HepG2 (cell line): Measurements from ENCODE around the gene ABCC10. TPM values are rescaled to one million over a fixed set of nuclear protein-coding genes. Genes with fewer than 3 reads are reported as not detected.

Source experiments
- ATAC-seq: fragments of 200-7000 bp; cut with Tn5 transposase; 3 replicates; pipeline ENCODE4 v1.9.1; 2020; ENCODE audit warnings: mild to moderate bottlenecking, moderate library complexity
- BruUV-seq: library from RNA; stranded (reverse); fragments of 400-500 nt; replicated peaks from 2 replicates; lab custom pipeline; 2021; lab: Mats Ljungman, UMichigan
- CTCF ChIA-PET: fragments of 300-600 bp; formaldehyde crosslinking; extraction: SDS; loops from one replicate; lab custom pipeline; 2021; ENCODE audit warnings: low total read pairs, inconsistent platforms, low intra/inter-chr PET ratio; lab: Yijun Ruan, JAX
- POLR2A ChIA-PET: fragments of 350-600 bp; sonication (Branson Sonifier 250); formaldehyde crosslinking; loops from one replicate; lab custom pipeline; 2020; ENCODE audit warnings: antibody characterized with exemption, inconsistent platforms; lab: Yijun Ruan, JAX
- DNase-seq: peaks from one replicate; pipeline ENCODE4 v3.0.0-alpha.2; 2015; ENCODE audit warnings: low spot score
- FAIRE-seq: peaks from 3 replicates; lab custom pipeline; 2011; peaks lifted over from hg19 to GRCh38; lab: Jason Lieb, UNC
- H2AFZ ChIP-seq: one replicate; pipeline ENCODE4 v1.6.1; 2011; ENCODE audit warnings: low read length, inconsistent platforms
- H3K27ac ChIP-seq: fragments of 300-600 bp; 3 replicates; pipeline ENCODE4 v1.8.0; 2011; ENCODE audit warnings: mixed run types, mild to moderate bottlenecking, mixed read lengths, low read length, inconsistent platforms; ENCODE audit not compliant: insufficient read depth; ENCODE audit errors: extremely low read length
- H3K27me3 ChIP-seq, 2 experiments: fragments of 200-600 bp in 1 of 2; 2 replicates in 1 of 2; 3 replicates in 1 of 2; pipeline versions ENCODE4 v1.6.0 to v1.8.0; 2011; ENCODE audit warnings: low read length in 2 of 2, mild to moderate bottlenecking in 2 of 2, moderate library complexity in 2 of 2, inconsistent platforms in 1 of 2; ENCODE audit not compliant: insufficient read depth in 2 of 2, control insufficient read depth in 1 of 2
- H3K36me3 ChIP-seq, 2 experiments: fragments of 200-600 bp in 1 of 2; replicated peaks in 1 of 2; 2 replicates in 1 of 2; 3 replicates in 1 of 2; pipeline versions ENCODE4 v1.5.1 to v1.8.0; 2011; ENCODE audit warnings: low read length in 2 of 2, inconsistent platforms in 1 of 2; ENCODE audit not compliant: insufficient read depth in 2 of 2, control insufficient read depth in 1 of 2
- H3K4me1 ChIP-seq: 2 replicates; pipeline ENCODE4 v1.5.1; 2012; ENCODE audit warnings: low read length, inconsistent platforms; ENCODE audit not compliant: insufficient read depth
- H3K4me2 ChIP-seq: 2 replicates; pipeline ENCODE4 v1.6.0; 2011; ENCODE audit warnings: low read depth, low read length, inconsistent platforms
- H3K4me3 ChIP-seq, 3 experiments: fragments of 200-600 bp in 1 of 3; sonication (generic), shearing (Covaris generic) in 1 of 3; replicated peaks in 1 of 3; 2 replicates each; pipeline ENCODE4 v1.5.1; 2011 to 2016; ENCODE audit warnings: low read length in 3 of 3, inconsistent platforms in 2 of 3, low read depth in 2 of 3, mild to moderate bottlenecking in 2 of 3, control low read depth in 1 of 3, mixed read lengths in 1 of 3; ENCODE audit not compliant: insufficient read depth in 1 of 3
- H3K79me2 ChIP-seq: one replicate; pipeline ENCODE4 v1.6.1; 2011; ENCODE audit warnings: low read length, inconsistent platforms; ENCODE audit not compliant: insufficient read depth
- H3K9ac ChIP-seq: 2 replicates; pipeline ENCODE4 v1.6.0; 2011; ENCODE audit warnings: mild to moderate bottlenecking, low read depth, low read length, inconsistent platforms; ENCODE audit not compliant: insufficient read depth
- H3K9me3 ChIP-seq: 2 replicates; pipeline ENCODE4 v1.5.1; 2012; ENCODE audit warnings: mild to moderate bottlenecking, low read length
- H4K20me1 ChIP-seq: 2 replicates; pipeline ENCODE4 v1.6.0; 2011; ENCODE audit warnings: inconsistent platforms, mild to moderate bottlenecking, low read length, moderate library complexity; ENCODE audit not compliant: insufficient read depth
- KMT2A ChIP-seq: sonication (generic); formaldehyde crosslinking; IDR thresholded peaks from 2 replicates; pipeline ENCODE4 v1.4.0; 2020; ENCODE audit warnings: missing genetic modification reagents
- MBNL3 ChIP-seq: fragments of 250-450 bp; sonication (Bioruptor Pico); conservative IDR thresholded peaks from 2 replicates; pipeline ENCODE4 v1.8.0; 2022; ENCODE audit warnings: mild to moderate bottlenecking, inconsistent platforms
- RBAK ChIP-seq: sonication (generic); formaldehyde crosslinking; IDR thresholded peaks from 2 replicates; pipeline ENCODE4 v1.5.1; 2020; ENCODE audit warnings: mild to moderate bottlenecking, missing genetic modification reagents
- ZBTB14 ChIP-seq: sonication (generic); formaldehyde crosslinking; IDR thresholded peaks from 2 replicates; pipeline ENCODE4 v1.4.0; 2020; ENCODE audit warnings: missing genetic modification reagents
- ZNF484 ChIP-seq: sonication (generic); formaldehyde crosslinking; IDR thresholded peaks from 2 replicates; pipeline ENCODE4 v1.5.1; 2020; ENCODE audit warnings: mild to moderate bottlenecking, low read depth, missing genetic modification reagents, borderline replicate concordance
- ZNF562 ChIP-seq: sonication (generic); formaldehyde crosslinking; IDR thresholded peaks from 2 replicates; pipeline ENCODE4 v1.8.0; 2022; ENCODE audit warnings: missing genetic modification reagents, borderline replicate concordance
- WGBS: methylation state at CpG from one replicate; pipeline ENCODE4 v1.1.6; 2017; ENCODE audit warnings: low lambda C conversion rate; 5-methylcytosine and 5-hydroxymethylcytosine counted together
- in situ Hi-C: cut with HindIII; loops from 2 replicates; pipeline ENCODE4 v1.10.0; 2017; ENCODE audit warnings: low pct_unique_long_range_greater_than_20kb; ENCODE audit not compliant: extremely low pct_ligation_motif_present
- intact Hi-C: fragments of 100-400 bp; cut with micrococcal nuclease; formaldehyde crosslinking; loops from one replicate; pipeline ENCODE4 v1.10.0; 2022; ENCODE audit not compliant: unreplicated experiment
- polyA plus RNA-seq, 8 experiments: library from polyadenylated mRNA; depleted of rRNA in 3 of 8; stranded (reverse) in 7 of 8; unstranded in 1 of 8; fragments of >200 nt; fragmentation: Illumina TruSeq in 4 of 8; extraction: Trizol in 4 of 8; gene quantifications; 2 replicates each; pipeline versions ENCODE4 v1.2.1 to v1.2.3, GENCODE V29; 2011 to 2016; ENCODE audit warnings: low read depth in 4 of 8, missing spikeins in 1 of 8, mixed read lengths in 1 of 8; ENCODE audit not compliant: insufficient read depth in 1 of 8
- total RNA-seq, 5 experiments: library from RNA; depleted of rRNA; stranded (reverse); fragments of >200 nt; fragmentation: Illumina TruSeq; extraction: Trizol; gene quantifications; 2 replicates each; pipeline ENCODE4 v1.2.3, GENCODE V29; 2016; ENCODE audit warnings: low read depth in 1 of 5
- TF ChIP-seq, protein P1 (sequence below): sonication (generic); formaldehyde crosslinking; IDR thresholded peaks from 2 replicates; pipeline ENCODE4 v1.4.0; 2020; ENCODE audit warnings: missing genetic modification reagents
- TF ChIP-seq, protein P2 (sequence below): sonication (generic); formaldehyde crosslinking; IDR thresholded peaks from 2 replicates; pipeline ENCODE4 v1.4.0; 2020; ENCODE audit warnings: missing genetic modification reagents
- TF ChIP-seq, protein P3 (sequence below): sonication (generic); formaldehyde crosslinking; IDR thresholded peaks from 2 replicates; pipeline ENCODE4 v1.4.0; 2020; ENCODE audit warnings: missing genetic modification reagents

ABCC10 gene
- total and polyA plus RNA-seq, 2 of the 13 experiments (the other 11 are each of a cell fraction or from before 2014, with no cell fraction given) = 16.0 to 24.3 TPM

- peak; percentile 26 for ATAC-seq
- 44% methylated on average over 10 of the region's 13 CpGs for WGBS
- Histone ChIP-seq H3K27me3 (peaks cover 0 to 17% of the 10 kb centered on the region in 2 experiments; a peak in 2 of 5 replicates), H3K36me3 (no peaks in the 10 kb centered on the region), H3K4me2 (no peak overlapping the region), H3K9me3 (no peaks in the 10 kb centered on the region), H3K4me1 (no peaks in the 10 kb centered on the region; the same call in 1 of the 2 replicates), H3K4me3 (no peak overlapping the region), H4K20me1 (no peaks in the 10 kb centered on the region), H3K79me2 (no peaks in the 10 kb centered on the region), H3K9ac (no peak overlapping the region), H2AFZ (no peak overlapping the region), H3K27ac (no peak overlapping the region)
- CTCF ChIA-PET = interaction anchor here (0.5 to 1.1 kb wide), 2 partner anchors 12 to 27 kb away, joined by 3 read pairs; no protein-coding TSS in a partner anchor
- intact Hi-C loops (no loop called here), in situ Hi-C loops (no loop called here)
- FAIRE-seq = no peak
- POLR2A ChIA-PET = interaction anchor here (0.6 kb wide), 1 partner anchor 12 kb away, joined by 3 read pairs; no protein-coding TSS in a partner anchor
- no TSS peak for BruUV-seq
- TF ChIP-seq ZNF484 (CRISPR knock-in tag) (no peak), RBAK (CRISPR knock-in tag) (no peak), KMT2A (CRISPR knock-in tag) (no peak), ZNF562 (CRISPR knock-in tag) (no peak), ZBTB14 (no peak), MBNL3 (no peak)
- TF ChIP-seq, protein P1, sequence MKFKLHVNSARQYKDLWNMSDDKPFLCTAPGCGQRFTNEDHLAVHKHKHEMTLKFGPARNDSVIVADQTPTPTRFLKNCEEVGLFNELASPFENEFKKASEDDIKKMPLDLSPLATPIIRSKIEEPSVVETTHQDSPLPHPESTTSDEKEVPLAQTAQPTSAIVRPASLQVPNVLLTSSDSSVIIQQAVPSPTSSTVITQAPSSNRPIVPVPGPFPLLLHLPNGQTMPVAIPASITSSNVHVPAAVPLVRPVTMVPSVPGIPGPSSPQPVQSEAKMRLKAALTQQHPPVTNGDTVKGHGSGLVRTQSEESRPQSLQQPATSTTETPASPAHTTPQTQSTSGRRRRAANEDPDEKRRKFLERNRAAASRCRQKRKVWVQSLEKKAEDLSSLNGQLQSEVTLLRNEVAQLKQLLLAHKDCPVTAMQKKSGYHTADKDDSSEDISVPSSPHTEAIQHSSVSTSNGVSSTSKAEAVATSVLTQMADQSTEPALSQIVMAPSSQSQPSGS (CRISPR knock-in tag) = no peak
- TF ChIP-seq, protein P2, sequence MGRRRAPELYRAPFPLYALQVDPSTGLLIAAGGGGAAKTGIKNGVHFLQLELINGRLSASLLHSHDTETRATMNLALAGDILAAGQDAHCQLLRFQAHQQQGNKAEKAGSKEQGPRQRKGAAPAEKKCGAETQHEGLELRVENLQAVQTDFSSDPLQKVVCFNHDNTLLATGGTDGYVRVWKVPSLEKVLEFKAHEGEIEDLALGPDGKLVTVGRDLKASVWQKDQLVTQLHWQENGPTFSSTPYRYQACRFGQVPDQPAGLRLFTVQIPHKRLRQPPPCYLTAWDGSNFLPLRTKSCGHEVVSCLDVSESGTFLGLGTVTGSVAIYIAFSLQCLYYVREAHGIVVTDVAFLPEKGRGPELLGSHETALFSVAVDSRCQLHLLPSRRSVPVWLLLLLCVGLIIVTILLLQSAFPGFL (CRISPR knock-in tag) = no peak
- TF ChIP-seq, protein P3, sequence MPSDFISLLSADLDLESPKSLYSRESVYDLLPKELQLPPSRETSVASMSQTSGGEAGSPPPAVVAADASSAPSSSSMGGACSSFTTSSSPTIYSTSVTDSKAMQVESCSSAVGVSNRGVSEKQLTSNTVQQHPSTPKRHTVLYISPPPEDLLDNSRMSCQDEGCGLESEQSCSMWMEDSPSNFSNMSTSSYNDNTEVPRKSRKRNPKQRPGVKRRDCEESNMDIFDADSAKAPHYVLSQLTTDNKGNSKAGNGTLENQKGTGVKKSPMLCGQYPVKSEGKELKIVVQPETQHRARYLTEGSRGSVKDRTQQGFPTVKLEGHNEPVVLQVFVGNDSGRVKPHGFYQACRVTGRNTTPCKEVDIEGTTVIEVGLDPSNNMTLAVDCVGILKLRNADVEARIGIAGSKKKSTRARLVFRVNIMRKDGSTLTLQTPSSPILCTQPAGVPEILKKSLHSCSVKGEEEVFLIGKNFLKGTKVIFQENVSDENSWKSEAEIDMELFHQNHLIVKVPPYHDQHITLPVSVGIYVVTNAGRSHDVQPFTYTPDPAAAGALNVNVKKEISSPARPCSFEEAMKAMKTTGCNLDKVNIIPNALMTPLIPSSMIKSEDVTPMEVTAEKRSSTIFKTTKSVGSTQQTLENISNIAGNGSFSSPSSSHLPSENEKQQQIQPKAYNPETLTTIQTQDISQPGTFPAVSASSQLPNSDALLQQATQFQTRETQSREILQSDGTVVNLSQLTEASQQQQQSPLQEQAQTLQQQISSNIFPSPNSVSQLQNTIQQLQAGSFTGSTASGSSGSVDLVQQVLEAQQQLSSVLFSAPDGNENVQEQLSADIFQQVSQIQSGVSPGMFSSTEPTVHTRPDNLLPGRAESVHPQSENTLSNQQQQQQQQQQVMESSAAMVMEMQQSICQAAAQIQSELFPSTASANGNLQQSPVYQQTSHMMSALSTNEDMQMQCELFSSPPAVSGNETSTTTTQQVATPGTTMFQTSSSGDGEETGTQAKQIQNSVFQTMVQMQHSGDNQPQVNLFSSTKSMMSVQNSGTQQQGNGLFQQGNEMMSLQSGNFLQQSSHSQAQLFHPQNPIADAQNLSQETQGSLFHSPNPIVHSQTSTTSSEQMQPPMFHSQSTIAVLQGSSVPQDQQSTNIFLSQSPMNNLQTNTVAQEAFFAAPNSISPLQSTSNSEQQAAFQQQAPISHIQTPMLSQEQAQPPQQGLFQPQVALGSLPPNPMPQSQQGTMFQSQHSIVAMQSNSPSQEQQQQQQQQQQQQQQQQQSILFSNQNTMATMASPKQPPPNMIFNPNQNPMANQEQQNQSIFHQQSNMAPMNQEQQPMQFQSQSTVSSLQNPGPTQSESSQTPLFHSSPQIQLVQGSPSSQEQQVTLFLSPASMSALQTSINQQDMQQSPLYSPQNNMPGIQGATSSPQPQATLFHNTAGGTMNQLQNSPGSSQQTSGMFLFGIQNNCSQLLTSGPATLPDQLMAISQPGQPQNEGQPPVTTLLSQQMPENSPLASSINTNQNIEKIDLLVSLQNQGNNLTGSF (CRISPR knock-in tag) = no peak
- no peak for DNase-seq
Measured at GRCh38 chr6:43468748-43469681, 41.7 kb downstream of the ABCC10 start.
